Stimulated activated CD8-positive, alpha-beta memory T cell treated with anti-CD3 and anti-CD28 coated beads, Interleukin-4, amount 100 ng/mL, for 4 hours (primary cell): ENCODE results near the gene SRSF1.
"Not testable (repeated sequence)": the region's sequence is repeated elsewhere in the genome, so short reads cannot be mapped to it uniquely, and the experiment has no call there.

Experiments
- DNase-seq, 2 donors: peaks; one replicate each; pipeline ENCODE4 v3.0.0-alpha.2; 2020; ENCODE audit warnings: low read depth in 2 of 2, low spot score in 1 of 2

SRSF1 gene

GRCh38 chr17:57993471-57994365, 13.3 kb downstream of the SRSF1 start:
- DNase-seq, result no peak

- DNase-seq, result no peak
Observed at GRCh38 chr17:57991537-57991936, 15.5 kb downstream of the SRSF1 start.

- no peak for DNase-seq
Observed at GRCh38 chr17:57990037-57990436, 17.0 kb downstream of the SRSF1 start.

GRCh38 chr17:57988301-57989250, 18.5 kb downstream of the SRSF1 start:
- peak in 1 of 2 donors; percentile 33 for DNase-seq

DNA sequence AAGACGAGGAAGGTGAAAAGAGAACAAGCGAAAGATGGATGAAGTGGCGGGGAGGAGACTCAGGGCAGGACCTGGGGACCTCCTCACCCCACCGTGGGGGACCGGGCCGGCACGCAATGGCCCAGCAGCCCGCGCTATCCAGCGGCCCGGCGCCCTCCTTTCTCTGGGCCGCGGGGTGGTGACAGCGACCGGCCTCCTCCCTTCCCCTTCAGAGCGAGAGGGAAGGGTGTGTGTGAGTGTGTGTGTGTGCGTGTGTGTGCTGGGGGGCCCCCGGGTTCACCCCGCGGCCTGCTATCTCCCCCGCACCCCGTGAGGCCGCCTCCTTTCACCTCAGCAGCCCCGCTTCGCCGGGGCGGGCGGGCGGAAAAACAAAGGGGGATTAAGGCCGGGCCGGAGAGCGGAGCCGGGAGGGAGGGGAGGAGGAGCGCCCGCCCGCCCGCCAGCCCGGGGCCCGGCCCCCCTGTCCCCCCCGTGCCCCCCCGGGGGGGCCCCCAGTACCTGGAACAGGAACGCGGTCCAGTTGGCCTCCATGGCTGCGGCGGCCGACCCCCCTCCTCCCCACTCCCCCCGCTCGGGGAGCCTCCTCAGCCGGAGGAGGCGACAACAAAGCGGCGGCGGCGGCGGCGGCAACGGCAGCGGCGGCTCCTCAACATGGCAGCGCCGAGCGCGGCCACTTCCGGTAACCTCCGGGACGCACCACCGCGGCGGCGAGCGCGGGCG, 19.3 kb downstream of the SRSF1 start, which contains the start of gene VEZF1:
Gene VEZF1 (minus strand): TSS at position 674 of the 720 bp plus-strand sequence. CDS start 143 bp downstream, at position 531.
- peak; percentile 33 to 61 for DNase-seq

DNA sequence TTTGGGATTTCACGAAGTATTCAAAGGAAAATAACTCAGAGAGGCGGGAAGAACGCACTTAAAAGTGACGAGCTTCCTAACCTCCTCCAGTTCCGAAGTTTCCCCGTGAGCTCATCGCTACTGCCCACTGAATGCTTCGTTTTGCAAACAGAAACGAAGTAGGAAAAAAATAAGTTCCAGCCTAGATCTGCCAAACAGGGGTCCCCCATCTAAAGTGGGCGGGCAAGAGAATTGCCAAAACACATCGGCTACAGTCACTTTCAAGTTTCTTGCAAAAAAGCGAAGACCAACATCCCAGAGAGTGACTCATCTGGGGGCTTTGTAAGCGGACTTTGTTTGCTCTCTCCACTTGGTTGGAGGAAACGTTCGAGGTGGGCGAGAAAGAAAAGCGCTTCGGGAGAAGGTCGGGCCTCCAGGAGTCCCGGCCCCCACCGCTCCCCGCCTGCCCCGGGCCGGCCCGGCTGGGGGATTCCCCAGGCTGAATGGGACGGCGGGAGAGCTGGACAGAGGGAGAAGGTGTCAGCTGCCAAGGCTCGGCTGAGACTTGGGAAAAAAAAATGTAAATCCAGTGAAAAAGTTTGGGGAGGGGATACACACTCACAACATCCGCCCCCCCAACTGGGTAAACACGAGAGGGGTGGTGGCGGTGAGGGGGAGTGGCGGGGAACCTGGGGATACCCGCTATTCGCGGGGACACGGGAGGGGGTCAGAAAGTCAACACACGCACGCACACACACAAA, 20.0 kb downstream of the SRSF1 start:
- no peak for DNase-seq

DNA sequence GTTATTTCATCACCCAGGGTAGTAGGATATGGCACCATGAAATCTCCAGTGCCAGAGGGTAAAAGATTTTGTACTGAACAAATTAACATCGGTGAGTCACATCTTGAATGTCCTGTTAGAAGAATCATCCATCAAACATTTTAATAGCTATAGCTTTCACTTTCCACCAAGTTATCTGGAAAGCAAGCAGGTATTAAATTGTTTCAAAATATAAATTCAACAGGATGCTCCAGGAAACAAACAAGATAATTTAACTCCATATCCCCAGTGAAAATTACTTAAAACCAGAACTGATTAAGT, 21.4 kb downstream of the SRSF1 start:
- no peak for DNase-seq

DNA sequence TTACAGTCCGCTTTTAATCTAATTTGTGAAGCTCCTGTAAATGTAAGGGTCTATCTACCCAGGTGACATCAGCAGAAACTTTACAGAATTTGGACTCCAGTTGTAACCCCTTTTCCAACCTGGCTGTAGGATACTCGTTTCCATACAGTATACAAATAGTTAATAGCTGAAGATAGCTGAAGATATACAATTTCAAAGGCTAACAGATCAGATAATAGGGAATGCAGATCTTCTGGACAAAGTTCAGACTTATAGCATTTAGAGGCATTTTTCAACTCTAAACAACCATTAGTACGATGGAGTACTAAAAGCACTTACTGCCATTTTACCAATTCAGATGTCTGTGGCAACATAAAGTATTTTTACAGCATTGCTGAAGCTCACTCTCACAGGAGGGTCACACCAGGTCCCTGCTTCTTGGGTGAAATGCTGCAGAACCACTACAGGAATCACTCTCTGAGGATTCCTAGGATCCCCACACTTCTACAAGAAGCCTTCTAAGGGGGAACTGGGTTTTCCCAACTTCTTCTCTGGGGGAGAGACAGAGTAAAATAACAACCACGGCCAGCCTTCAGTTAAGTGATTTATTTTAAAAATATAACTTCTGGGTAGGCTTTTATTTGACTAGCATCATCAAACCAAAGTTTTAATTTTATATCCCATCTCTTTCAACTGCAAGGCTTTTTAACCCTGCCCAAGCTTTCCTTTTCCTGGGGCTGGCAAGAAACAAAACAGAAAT, 21.9 kb downstream of the SRSF1 start:
- no peak for DNase-seq

DNA sequence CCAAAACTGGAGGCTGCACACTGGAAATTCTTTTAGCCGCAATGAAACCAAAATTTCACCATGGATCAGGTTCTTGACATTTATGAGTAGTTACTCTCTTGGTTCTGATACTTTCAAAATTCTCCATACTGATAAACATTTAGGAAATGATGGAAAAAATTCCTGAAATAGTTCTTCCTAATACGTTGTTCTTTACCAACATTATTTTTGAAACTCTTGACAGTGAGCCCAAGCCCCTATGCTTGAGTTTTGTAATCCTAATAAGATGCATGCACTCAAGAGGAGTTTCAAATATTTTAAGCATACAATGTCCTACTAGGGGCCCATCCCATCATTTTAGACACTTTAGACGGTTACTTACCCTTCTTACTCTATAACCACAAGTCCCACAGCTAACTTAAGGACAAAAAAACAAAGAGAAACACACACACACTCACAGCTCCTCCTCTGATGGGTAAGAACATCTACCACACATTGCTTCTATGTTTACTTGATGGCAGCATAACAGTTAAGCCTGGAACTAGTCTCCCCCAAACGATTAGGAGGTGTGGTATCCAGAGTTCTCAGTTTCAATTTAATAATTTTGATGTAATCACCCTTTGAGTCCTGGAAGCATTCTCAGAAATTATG, 22.7 kb downstream of the SRSF1 start:
- DNase-seq, result no peak

GRCh38 chr17:57983446-57983845, 23.6 kb downstream of the SRSF1 start:
- DNase-seq, result no peak

- DNase-seq, result no peak
Observed at GRCh38 chr17:57982452-57983170, 24.4 kb downstream of the SRSF1 start.

- DNase-seq, result no peak
Observed at GRCh38 chr17:57980522-57980921, 26.5 kb downstream of the SRSF1 start.

DNA sequence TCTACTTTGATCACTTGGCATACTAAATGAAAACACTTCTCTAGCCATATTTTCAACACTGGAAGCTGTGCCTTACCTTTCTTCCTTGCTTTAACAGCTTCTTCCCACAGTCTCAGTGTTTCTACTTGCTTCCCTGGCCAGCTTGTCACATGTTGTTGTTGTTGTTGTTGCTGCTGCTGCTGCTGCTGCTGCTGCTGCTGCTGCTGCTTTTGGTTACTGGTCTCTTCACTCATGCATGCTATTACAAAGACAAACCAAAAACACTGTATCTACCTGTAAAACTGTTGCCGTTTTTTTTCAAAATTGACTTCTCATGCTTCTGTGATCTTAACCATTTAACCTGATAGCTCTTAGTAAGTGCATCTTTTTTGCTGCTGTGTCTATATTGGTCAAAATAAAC, 28.0 kb downstream of the SRSF1 start:
- DNase-seq, result no peak

DNA sequence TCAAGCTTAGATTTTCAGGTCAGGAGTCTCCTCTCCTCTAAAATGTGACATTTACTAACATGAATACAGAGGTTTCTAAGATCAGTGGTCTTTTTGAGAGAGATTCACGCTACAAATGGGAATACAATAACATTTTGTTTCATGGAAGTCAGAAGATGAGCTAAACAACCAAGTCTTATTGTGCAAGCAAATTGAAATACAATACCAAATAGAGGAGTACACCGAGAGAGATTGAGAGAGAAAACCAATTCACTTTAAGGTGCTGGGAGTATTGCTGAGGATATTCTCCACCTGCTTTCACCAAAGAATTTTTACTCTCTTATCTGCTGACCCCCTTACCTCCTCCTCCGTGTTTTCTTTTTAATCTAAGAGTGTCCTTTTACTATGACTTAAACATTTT, 30.5 kb downstream of the SRSF1 start:
- DNase-seq, result no peak

- DNase-seq, result no peak
Observed at GRCh38 chr17:57975044-57975443, 32.0 kb downstream of the SRSF1 start.

DNA sequence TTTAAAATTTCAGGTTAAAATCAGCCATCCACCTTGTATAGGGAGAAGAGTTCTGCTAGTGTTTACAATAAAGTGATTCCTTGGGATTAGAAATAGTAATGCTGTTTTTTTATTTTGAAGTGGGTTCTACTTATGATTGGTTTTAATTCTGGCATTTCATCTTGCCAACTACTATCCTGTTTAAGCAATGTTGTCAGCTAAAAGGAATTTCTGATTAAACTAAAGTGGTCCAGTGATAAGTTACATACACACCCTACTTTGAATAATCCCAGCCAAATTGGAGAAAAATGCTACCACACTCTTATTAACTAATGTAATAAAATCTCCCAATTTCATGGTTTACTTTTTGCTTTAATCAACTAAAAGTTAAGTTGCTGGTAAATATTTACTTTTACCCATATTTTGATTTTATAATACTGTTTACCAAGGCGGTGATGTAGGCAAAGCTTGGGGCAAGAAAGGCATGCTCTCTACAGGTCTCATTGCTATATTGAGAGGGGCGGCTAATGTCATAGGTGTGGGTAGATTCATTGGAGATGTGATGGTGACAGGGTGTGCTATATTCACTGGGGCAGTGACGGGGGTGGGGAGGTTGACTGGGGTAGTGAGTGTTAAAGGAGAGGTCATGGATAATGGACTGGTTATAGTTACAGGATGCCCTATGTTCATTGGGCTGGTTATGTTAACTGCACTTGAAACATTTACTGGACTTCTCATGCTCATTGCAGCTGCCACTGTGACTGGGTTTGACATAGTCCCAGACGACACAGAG, 32.8 kb downstream of the SRSF1 start:
- DNase-seq, result not testable (repeated sequence)

GRCh38 chr17:57972151-57972550, 34.9 kb downstream of the SRSF1 start:
- DNase-seq, result no peak

DNA sequence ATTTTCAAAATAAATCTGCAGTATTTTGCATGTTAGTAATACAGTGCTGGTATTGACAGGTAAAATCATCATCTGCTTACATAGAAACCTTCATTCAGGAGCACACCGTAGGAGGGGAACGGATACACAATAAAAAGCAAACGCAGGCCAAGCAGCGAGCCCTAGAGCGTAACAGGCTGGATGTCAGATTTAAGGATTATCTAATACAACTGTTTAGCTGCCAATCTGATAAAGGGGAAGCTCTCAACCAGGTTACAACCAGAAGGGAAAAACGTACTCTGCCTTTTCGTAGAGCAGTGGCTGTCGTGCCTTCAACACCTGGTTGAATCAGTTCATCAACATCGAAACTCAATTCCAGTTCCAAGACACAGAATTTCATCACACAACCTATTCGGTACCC, 35.5 kb downstream of the SRSF1 start:
- no peak for DNase-seq
